OCI-LY7 (cell line): ENCODE results near the gene PLCB1. TPM values are rescaled to one million over a fixed set of nuclear protein-coding genes. Genes with fewer than 3 reads are reported as not detected.

Source experiments
- BruUV-seq: library from RNA; stranded (reverse); fragments of 400-500 nt; replicated peaks from 2 replicates; lab custom pipeline; 2021; lab: Mats Ljungman, UMichigan
- CTCF ChIA-PET: fragments of 300-600 bp; sonication (Branson Sonifier 250); formaldehyde crosslinking; loops from one replicate; lab custom pipeline; 2022; ENCODE audit warnings: antibody characterized with exemption; ENCODE audit not compliant: unreplicated experiment; lab: Charles Lee
- POLR2A ChIA-PET: fragments of 300-600 bp; sonication (Branson Sonifier 250); formaldehyde crosslinking; loops from one replicate; lab custom pipeline; 2022; ENCODE audit warnings: antibody characterized with exemption; lab: Charles Lee
- DNase-seq: peaks from one replicate; pipeline ENCODE4 v3.0.0-alpha.2; 2015; ENCODE audit warnings: low spot score
- H2AFZ ChIP-seq: fragments of 200-600 bp; sonication (generic), shearing (Covaris generic); 2 replicates; pipeline ENCODE4 v1.6.1; 2014; ENCODE audit warnings: mild to moderate bottlenecking, antibody characterized with exemption, low read length, moderate library complexity
- H3K27ac ChIP-seq: fragments of 200-600 bp; sonication (generic); 2 replicates; pipeline ENCODE4 v1.5.1; 2014; ENCODE audit warnings: mixed run types, low read depth, mild to moderate bottlenecking, moderate library complexity, low read length, inconsistent platforms; ENCODE audit not compliant: poor library complexity, severe bottlenecking
- H3K36me3 ChIP-seq: fragments of 200-600 bp; sonication (generic); 2 replicates; pipeline ENCODE4 v1.6.1; 2014; ENCODE audit warnings: mild to moderate bottlenecking, antibody characterized with exemption, low read length, moderate library complexity, mixed read lengths; ENCODE audit not compliant: insufficient read depth
- H3K4me1 ChIP-seq: fragments of 200-600 bp; sonication (generic); 2 replicates; pipeline ENCODE4 v1.5.1; 2014; ENCODE audit warnings: mild to moderate bottlenecking, low read length; ENCODE audit not compliant: insufficient read depth, poor library complexity, severe bottlenecking
- H3K4me2 ChIP-seq: fragments of 200-600 bp; sonication (generic); 2 replicates; pipeline ENCODE4 v1.6.1; 2014; ENCODE audit warnings: mild to moderate bottlenecking, low read length
- H3K4me3 ChIP-seq: fragments of 200-600 bp; sonication (generic); 2 replicates; pipeline ENCODE4 v1.5.1; 2014; ENCODE audit warnings: mild to moderate bottlenecking, low read depth, low read length; ENCODE audit not compliant: poor library complexity, severe bottlenecking
- H3K79me2 ChIP-seq: fragments of 200-600 bp; sonication (generic); 2 replicates; pipeline ENCODE4 v1.6.1; 2016; ENCODE audit warnings: low read depth, mild to moderate bottlenecking, low read length, moderate library complexity, mixed read lengths; ENCODE audit not compliant: insufficient read depth
- H3K9me2 ChIP-seq: fragments of 200-600 bp; sonication (generic); 2 replicates; pipeline ENCODE4 v1.6.1; 2016; ENCODE audit warnings: mild to moderate bottlenecking, low read length, mixed read lengths; ENCODE audit not compliant: insufficient read depth
- H3K9me3 ChIP-seq: fragments of 200-600 bp; sonication (generic); 2 replicates; pipeline ENCODE4 v1.6.1; 2014; ENCODE audit warnings: mild to moderate bottlenecking, mixed run types, low read length, mixed read lengths
- H4K20me1 ChIP-seq: fragments of 200-600 bp; sonication (generic); 2 replicates; pipeline ENCODE4 v1.6.1; 2014; ENCODE audit warnings: mild to moderate bottlenecking, antibody characterized with exemption, low read length, moderate library complexity, mixed read lengths; ENCODE audit not compliant: insufficient read depth
- CTCF ChIP-seq: fragments of 200-600 bp; sonication (generic); conservative IDR thresholded peaks from 2 replicates; pipeline ENCODE4 v1.5.1; 2014; ENCODE audit warnings: mild to moderate bottlenecking, antibody characterized with exemption, low read length, moderate library complexity, mixed read lengths
- EZH2phosphoT487 ChIP-seq: fragments of 200-600 bp; sonication (generic); IDR thresholded peaks from 2 replicates; pipeline ENCODE4 v1.6.1; 2018; ENCODE audit warnings: low read depth, borderline replicate concordance, mild to moderate bottlenecking, mixed run types, antibody characterized with exemption, low read length, moderate library complexity, mixed read lengths
- intact Hi-C: fragments of 100-400 bp; cut with micrococcal nuclease; formaldehyde crosslinking; loops from one replicate; pipeline ENCODE4 v1.10.0; 2022; ENCODE audit not compliant: unreplicated experiment
- total RNA-seq, 2 experiments: library from RNA; depleted of rRNA in 1 of 2; stranded (reverse); fragments of >200 nt in 1 of 2; shearing (Covaris generic) in 1 of 2; gene quantifications; 2 replicates each; pipeline ENCODE4 v1.2.3, GENCODE V29; 2014 to 2022

The PLCB1 gene
- total RNA-seq, 2 experiments from 2014 or later: 14.6 to 30.5 TPM

- TF ChIP-seq EZH2phosphoT487 (no peak), CTCF (no peak)
- no peaks in the 10 kb centered on the region for H4K20me1 ChIP-seq
- intact Hi-C loops: loop anchor here (5.0 kb wide), 1 partner anchor 388 kb away; the partner anchor contains the start of gene PLCB1
- POLR2A ChIA-PET: interaction anchor here (1.0 kb wide), 1 partner anchor 17 kb away, joined by 3 read pairs; no protein-coding TSS in a partner anchor
- CTCF ChIA-PET: no interaction called here
- no TSS peak for BruUV-seq
- H3K9me3 ChIP-seq: no peaks in the 10 kb centered on the region; the same call in 1 of the 2 replicates
- no peak overlapping the region for H3K27ac ChIP-seq
- H3K79me2 ChIP-seq: no peaks in the 10 kb centered on the region
- H3K36me3 ChIP-seq: peaks cover 5% of the 10 kb centered on the region; the same call in 1 of the 2 replicates
- no peak overlapping the region for H2AFZ ChIP-seq
- H3K4me2 ChIP-seq: no peak overlapping the region
- H3K9me2 ChIP-seq: no peaks in the 10 kb centered on the region
- DNase-seq: no peak
- peaks cover 25% of the 10 kb centered on the region for H3K4me1 ChIP-seq
- no peak overlapping the region for H3K4me3 ChIP-seq
Measured at GRCh38 chr20:8519887-8520286, 387.8 kb downstream of the PLCB1 start.

DNA sequence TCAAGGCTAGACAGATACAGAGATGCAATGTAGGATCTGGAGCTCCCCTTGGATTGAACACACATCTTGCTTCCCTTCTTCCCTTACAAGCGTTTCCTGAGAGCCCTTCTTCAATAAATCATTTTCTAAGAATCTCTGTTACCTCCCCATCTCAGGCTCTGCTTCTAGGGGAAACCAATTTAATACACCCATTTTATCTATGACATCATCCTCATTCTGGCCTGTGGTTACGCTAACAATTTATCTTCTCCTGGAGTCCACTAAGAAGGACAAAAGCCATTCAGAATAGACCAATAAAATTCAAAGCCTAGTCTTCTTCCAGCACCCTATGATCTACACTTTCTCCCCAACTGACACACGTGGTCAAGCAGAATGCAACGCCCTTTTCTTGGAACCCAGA is 390.1 kb downstream of the PLCB1 start:
- ChIA-PET CTCF (no interaction called here), POLR2A (no interaction called here)
- no peak for TF ChIP-seq CTCF
- TF ChIP-seq EZH2phosphoT487: no peak
- Histone ChIP-seq H3K79me2 (no peaks in the 10 kb centered on the region), H3K27ac (no peak overlapping the region), H3K4me1 (peaks cover 32% of the 10 kb centered on the region), H3K9me2 (no peaks in the 10 kb centered on the region), H2AFZ (no peak overlapping the region), H3K9me3 (no peaks in the 10 kb centered on the region; the same call in 1 of the 2 replicates), H3K36me3 (peaks cover 11% of the 10 kb centered on the region), H3K4me3 (no peak overlapping the region), H4K20me1 (no peaks in the 10 kb centered on the region), H3K4me2 (no peak overlapping the region)
- no TSS peak for BruUV-seq
- DNase-seq: no peak
- intact Hi-C loops: loop anchor here (5.0 kb wide), 1 partner anchor 390 kb away; the partner anchor contains the start of gene PLCB1

GRCh38 chr20:8523684-8524083 is 391.6 kb downstream of the PLCB1 start:
- POLR2A ChIA-PET: interaction anchor here (0.9 kb wide), 1 partner anchor 12 kb away, joined by 4 read pairs; no protein-coding TSS in a partner anchor
- intact Hi-C loops: loop anchor here (5.0 kb wide), 1 partner anchor 391 kb away; the partner anchor contains the start of gene PLCB1

More at GRCh38 chr20:8523684-8524083, 391.6 kb downstream of the PLCB1 start:
- Histone ChIP-seq H3K4me1 (peaks cover 46% of the 10 kb centered on the region), H3K36me3 (peaks cover 14% of the 10 kb centered on the region), H4K20me1 (no peaks in the 10 kb centered on the region), H3K79me2 (no peaks in the 10 kb centered on the region), H3K27ac (no peak overlapping the region), H2AFZ (peak overlapping the region; percentile 90; the same call in 1 of the 2 replicates), H3K4me2 (peak overlapping the region; percentile 65; the same call in 1 of the 2 replicates), H3K4me3 (no peak overlapping the region), H3K9me2 (no peaks in the 10 kb centered on the region), H3K9me3 (peaks cover 8% of the 10 kb centered on the region; the same call in 1 of the 2 replicates)
- peak; percentile 33 for DNase-seq
- no TSS peak for BruUV-seq
- CTCF ChIA-PET: no interaction called here
- TF ChIP-seq CTCF (peak; percentile 55; the same call in 1 of the 2 replicates), EZH2phosphoT487 (no peak)
